HEK293T (cell line): ENCODE measurements around the gene DAD1.

Experiments used
- FOXM1 ChIP-seq: fragments of 450-650 bp; IDR thresholded peaks from 2 replicates; pipeline ENCODE4 v1.6.1; 2017; ENCODE audit warnings: mild to moderate bottlenecking, borderline replicate concordance
- SP1 ChIP-seq: fragments of 450-650 bp; IDR thresholded peaks from 2 replicates; pipeline ENCODE4 v1.6.1; 2017
- TARDBP ChIP-seq: fragments of 450-650 bp; IDR thresholded peaks from 2 replicates; pipeline ENCODE4 v1.6.1; 2016

DNA sequence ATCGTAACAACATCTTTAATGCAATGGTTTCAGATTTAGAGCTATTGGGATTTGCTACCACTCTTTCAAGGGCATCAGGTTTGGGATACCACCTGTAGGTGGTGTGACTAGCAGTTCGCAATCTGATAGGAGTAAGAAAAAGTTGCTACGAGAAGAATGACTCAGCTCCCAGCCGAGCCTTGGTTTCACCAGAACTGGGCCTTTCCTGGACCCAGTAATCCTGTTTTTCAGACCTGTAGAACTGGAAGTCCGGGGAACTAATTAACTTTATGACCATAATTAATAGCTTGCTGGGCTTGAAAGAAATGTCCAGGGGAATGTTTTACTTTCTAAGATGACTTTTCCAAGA lies 9.8 kb upstream of the DAD1 start:
- TF ChIP-seq SP1, result no peak
- no peak for TF ChIP-seq TARDBP
- no peak for TF ChIP-seq FOXM1
